HG03460 (cell line): ENCODE data around the gene KRTAP12-3.
"Not testable (repeated sequence)": the region's sequence is repeated elsewhere in the genome, so short reads cannot be mapped to it uniquely, and the experiment has no call there.

ENCODE experiments used
- ATAC-seq: cut with Tn5 transposase; IDR thresholded peaks from one replicate; pipeline ENCODE4 v1.9.1; 2021; ENCODE audit not compliant: unreplicated experiment

KRTAP12-3 gene

GRCh38 chr21:44627181-44627822, 30.4 kb upstream of the KRTAP12-3 start:
- ATAC-seq, result not testable (repeated sequence)

DNA sequence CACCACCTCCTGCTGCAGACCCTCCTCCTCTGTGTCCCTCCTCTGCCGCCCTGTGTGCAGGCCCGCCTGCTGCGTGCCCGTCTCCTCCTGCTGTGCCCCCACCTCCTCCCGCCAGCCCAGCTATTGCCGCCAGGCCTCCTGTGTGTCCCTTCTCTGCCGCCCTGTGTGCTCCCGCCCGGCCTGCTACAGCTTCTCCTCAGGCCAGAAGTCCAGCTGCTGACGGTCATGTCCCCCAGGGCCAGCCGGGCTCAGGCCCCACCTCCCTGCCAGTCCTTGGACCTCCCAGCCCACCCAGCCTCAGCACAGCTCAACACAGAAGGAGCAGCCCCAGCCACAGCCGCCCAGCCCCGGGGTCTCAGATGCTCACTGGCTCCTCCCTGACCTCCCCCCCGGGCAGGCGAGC, 29.9 kb upstream of the KRTAP12-3 start:
- not testable (repeated sequence) for ATAC-seq

DNA sequence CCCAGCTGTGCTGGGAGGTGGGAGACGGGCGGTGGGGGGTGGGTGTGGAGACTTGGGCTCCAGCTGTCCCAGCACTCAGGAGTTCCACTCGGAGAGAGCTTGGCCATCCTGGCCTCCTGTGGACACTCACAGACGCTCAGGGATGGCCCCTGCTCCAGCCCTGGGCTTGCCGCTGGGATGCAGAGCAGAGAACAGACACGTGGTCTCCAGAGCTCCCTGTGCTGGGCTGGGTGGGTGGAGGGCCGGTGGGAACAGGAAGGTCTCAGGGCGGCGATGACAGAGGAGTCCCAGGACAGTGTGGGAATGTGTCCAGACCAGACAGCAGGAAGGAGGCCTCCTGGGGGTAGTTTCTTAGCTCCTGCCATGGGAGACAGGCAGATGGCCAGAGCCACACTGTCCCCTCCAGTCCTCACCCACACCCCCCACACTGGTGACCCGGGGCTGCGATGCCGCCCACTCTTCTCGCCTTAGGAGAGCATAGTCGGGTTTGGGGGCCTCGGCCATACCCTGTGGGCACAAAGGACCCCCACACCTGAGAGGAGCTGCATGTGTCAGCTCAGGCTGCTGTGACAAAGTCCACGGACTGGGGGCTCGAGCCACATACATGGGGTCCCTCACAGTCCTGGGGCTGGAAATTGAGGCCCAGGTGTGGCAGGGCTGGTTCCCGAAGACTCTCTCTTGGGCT, 28.9 kb upstream of the KRTAP12-3 start:
- no peak for ATAC-seq

GRCh38 chr21:44630440-44630839, 27.3 kb upstream of the KRTAP12-3 start:
- no peak for ATAC-seq

- no peak for ATAC-seq
These were observed 25.7 kb upstream of the KRTAP12-3 start for GRCh38 chr21:44632067-44632466.

- ATAC-seq, result no peak
These were observed 21.3 kb upstream of the KRTAP12-3 start for GRCh38 chr21:44636209-44637017.

DNA sequence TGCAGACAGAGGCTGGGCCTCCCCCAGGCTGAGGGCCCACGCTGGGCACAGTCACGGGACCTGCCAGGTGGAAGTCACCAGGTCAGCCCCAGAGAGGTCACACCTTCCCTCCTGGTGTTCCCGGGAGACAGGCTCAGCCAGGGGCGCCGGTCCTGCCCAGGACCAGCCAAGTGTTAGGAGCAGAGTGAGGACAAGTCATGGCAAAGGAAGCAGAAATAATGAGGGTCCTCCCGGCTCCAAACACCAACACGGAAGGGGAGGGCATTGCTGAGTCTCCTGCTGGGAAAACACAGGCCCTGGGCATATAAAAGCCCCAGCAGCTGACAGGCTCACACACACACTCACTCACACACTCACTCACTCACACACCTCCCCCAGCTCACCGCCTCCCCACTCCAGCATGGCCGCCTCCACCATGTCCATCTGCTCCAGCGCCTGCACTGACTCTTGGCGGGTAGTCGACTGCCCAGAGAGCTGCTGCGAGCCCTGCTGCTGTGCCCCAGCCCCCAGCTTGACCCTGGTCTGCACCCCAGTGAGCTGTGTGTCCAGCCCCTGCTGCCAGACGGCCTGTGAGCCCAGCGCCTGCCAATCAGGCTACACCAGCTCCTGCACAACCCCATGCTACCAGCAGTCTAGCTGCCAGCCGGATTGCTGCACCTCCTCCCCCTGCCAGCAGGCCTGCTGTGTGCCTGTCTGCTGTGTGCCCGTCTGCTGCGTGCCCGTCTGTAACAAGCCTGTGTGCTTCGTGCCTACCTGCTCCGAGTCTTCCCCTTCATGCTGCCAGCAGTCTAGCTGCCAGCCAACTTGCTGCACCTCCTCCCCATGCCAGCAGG, 20.5 kb upstream of the KRTAP12-3 start, which contains the start of gene KRTAP10-10:
TSS of gene KRTAP10-10 (plus strand) at position 339 of the 833 bp plus-strand sequence. CDS start at position 401, 62 bp downstream.
- ATAC-seq, result no peak

- ATAC-seq, result not testable (repeated sequence)
These were observed 19.8 kb upstream of the KRTAP12-3 start for GRCh38 chr21:44637851-44638348.

DNA sequence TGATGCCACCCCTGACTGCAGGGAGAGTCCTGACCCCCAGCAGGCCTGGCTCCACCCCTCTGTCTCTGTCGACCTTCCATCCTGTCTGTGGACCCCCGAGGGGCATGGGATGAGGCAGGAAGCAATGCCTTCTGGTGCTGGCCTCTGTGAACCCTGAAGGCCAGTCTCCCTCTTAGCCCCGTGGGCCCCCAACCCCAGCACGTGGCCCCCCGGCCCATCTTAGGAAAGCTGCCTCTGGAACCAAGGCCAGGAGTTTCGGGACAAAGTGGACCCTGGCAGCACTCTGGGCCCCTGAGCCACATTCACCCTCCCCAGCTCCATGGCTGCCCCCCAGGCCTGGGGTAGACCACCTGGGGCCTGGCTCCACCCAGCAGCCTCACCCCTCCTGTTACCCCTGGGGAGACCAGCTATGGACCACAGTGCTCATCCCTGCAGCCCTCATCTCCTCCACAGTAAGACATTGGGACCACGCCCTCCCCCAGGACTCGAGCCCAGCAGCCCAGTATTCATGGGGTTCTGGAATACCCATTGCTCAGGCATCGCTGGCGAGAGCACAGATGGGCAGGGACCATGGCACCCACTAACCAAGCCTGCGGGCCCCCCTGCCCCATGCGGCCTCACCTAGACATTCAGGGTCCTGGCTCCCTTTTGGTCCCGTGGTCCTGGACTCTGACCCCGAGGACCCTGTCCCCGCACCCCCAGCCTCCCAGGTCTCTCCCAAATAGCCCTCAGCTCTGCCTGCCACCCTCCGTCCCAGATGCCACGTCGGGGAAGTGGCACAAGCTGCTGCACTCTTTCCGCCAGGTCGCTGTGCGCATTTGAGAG, 19.0 kb upstream of the KRTAP12-3 start:
- ATAC-seq, result not testable (repeated sequence)

- no peak for ATAC-seq
These were observed 18.4 kb upstream of the KRTAP12-3 start for GRCh38 chr21:44639331-44639655.

DNA sequence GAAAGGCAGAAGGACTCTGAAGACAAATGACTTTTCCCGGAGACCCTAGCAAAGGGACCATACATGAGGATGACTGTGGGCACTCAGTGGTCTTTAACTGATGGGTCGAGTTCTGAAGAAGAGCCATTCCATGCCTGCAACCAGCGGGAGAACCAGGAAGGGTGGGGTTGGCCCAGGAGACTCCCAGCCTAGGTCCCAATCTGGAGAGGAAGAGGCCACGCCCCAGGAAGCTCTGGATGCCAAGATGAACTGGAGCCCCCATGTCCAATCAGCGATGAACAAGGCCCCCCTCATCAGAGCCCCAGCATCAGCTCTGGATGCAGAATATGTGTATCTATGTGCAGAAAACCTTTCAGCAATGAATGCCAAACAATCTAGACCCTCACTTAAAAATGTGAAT, 17.0 kb upstream of the KRTAP12-3 start:
- ATAC-seq, result no peak

GRCh38 chr21:44643741-44644310, 13.9 kb upstream of the KRTAP12-3 start:
- ATAC-seq, result no peak

DNA sequence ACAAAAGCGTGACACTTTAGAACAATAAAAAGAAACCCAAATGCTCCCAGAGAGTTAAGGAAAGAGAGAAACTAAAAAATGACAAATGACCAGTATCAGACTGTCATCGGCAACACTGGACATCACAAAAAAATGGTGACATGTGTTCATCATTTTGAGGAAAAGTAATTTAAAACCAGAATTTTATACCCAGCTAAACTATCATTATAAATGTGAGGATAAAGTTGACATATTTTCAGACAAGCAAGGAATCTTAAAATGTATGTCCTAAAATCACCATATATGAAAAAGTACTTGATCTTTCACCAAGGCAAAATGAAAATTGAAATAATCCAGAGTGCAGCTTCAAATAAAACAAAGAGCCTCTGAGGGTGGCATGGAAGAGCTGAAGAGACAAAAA, 12.9 kb upstream of the KRTAP12-3 start:
- ATAC-seq, result no peak

DNA sequence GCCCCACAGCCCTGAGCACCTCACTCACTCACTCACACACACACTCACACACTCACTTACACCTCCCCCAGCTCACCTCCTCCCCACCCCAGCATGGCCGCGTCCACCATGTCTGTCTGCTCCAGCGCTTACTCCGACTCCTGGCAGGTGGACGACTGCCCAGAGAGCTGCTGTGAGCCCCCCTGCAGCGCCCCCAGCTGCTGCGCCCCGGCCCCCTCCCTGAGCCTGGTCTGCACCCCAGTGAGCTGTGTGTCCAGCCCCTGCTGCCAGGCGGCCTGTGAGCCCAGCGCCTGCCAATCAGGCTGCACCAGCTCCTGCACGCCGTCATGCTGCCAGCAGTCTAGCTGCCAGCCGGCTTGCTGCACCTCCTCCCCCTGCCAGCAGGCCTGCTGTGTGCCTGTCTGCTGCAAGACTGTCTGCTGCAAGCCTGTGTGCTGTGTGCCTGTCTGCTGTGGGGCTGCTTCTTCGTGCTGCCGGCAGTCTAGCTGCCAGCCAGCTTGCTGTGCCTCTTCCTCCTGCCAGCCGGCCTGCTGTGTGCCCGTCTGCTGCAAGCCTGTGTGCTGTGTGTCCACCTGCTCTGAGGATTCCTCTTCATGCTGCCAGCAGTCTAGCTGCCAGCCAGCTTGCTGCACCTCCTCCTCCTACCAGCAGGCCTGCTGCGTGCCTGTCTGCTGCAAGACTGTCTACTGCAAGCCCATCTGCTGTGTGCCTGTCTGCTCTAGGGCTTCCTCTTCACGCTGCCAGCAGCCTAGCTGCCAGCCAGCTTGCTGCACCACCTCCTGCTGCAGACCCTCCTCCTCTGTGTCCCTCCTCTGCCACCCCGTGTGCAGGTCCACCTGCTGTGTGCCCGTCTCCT, 11.1 kb upstream of the KRTAP12-3 start, which contains the start of gene KRTAP10-11:
TSS of gene KRTAP10-11 (plus strand) at position 49 of the 856 bp plus-strand sequence. CDS start at position 94, 45 bp downstream.
- ATAC-seq, result not testable (repeated sequence)

DNA sequence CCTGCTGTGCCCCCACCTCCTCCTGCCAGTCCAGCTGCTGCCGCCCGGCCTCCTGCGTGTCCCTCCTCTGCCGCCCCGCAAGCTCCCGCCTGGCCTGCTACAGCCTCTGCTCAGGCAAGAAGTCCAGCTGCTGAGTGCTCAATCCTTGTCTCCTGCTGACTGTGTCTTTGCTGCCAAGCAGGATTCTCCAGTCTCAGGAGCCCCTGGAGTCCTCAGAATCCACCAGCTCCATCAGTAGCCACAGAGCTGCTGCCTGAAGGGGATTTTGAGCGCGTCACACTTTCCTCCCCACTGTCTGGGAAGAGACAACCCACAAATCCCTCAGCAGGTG, 10.5 kb upstream of the KRTAP12-3 start:
- ATAC-seq, result no peak

DNA sequence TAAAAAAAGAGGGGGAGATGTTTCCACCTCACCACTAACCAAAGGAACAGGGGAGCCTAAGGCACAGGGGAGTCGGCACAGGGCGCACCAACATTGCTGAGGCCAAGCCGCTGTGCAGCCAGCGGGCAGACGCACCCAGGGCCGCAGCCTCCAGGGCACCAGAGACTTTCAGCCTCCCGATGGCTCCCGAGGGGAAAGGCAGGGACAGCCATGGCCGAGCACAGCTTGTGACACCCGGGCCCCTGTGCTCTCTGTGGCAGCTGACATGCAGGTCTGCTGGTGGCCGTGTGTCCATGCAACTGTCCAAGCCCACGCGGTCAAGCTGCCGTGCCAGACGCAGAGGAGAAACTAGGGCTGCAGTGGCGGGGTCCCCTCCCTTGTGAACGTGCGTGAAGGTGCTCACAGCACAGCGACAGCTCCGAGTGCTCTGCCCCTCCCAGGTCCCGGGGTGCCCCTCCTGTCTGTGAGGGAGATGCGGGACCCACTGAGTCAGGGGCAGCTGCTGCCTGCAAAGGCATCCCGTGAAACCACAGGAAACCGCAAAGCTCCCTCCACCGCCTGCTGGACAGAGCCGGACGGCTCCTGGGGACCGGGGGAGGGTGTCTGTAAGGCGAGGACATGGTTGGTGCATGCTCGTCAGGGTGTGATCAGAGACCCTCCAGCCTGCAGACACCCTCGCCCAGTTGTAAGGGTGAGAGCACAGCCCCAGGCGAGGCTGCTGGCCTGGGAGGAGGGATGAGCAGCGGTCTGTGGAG, 9.0 kb upstream of the KRTAP12-3 start:
- ATAC-seq, result no peak

- no peak for ATAC-seq
These were observed 8.1 kb upstream of the KRTAP12-3 start for GRCh38 chr21:44649521-44650100.
